ENCODE results near the gene MYL4.
"Not testable (repeated sequence)": the region's sequence is repeated elsewhere in the genome, so short reads cannot be mapped to it uniquely, and the experiment has no call there.

MYL4 gene

DNA sequence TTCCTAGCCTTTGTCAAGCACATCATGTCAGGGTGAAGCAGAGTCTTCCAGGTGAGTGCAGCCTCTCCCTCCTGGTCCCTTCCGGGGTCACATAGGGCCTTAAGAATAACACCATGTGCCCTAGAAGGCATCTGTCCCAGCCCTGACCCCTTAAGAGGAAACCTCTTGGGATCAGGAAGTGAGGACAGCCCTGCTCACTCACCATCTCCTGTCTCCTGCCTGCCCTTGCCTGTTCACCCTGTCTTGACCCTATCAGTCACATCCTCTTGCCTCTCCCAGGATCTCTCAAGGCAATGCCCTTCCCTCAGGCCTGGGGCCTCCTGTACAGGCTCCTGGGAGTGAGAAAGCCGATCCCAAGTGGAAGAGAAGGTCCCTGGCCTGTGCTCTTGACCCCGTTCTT, 13.9 kb downstream of the MYL4 start:
- no peak overlapping the region for H3K27ac ChIP-seq (replicated peaks)
- DNase-seq (ENCODE audit: low read depth in 1 of 2, low spot score in 1 of 2) = no peak
- TF ChIP-seq GABPA (IDR thresholded peaks at IDR 0.05; ENCODE audit: low read depth) (no peak), POLR2AphosphoS5 (IDR thresholded peaks at IDR 0.05; ENCODE audit: low read depth) (no peak), SPI1 (IDR thresholded peaks at IDR 0.05; ENCODE audit: borderline replicate concordance, low read depth) (no peak)
- TF ChIP-seq, protein P1, sequence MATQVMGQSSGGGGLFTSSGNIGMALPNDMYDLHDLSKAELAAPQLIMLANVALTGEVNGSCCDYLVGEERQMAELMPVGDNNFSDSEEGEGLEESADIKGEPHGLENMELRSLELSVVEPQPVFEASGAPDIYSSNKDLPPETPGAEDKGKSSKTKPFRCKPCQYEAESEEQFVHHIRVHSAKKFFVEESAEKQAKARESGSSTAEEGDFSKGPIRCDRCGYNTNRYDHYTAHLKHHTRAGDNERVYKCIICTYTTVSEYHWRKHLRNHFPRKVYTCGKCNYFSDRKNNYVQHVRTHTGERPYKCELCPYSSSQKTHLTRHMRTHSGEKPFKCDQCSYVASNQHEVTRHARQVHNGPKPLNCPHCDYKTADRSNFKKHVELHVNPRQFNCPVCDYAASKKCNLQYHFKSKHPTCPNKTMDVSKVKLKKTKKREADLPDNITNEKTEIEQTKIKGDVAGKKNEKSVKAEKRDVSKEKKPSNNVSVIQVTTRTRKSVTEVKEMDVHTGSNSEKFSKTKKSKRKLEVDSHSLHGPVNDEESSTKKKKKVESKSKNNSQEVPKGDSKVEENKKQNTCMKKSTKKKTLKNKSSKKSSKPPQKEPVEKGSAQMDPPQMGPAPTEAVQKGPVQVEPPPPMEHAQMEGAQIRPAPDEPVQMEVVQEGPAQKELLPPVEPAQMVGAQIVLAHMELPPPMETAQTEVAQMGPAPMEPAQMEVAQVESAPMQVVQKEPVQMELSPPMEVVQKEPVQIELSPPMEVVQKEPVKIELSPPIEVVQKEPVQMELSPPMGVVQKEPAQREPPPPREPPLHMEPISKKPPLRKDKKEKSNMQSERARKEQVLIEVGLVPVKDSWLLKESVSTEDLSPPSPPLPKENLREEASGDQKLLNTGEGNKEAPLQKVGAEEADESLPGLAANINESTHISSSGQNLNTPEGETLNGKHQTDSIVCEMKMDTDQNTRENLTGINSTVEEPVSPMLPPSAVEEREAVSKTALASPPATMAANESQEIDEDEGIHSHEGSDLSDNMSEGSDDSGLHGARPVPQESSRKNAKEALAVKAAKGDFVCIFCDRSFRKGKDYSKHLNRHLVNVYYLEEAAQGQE (IDR thresholded peaks at IDR 0.05; ENCODE audit: insufficient replicate concordance, low read depth) = no peak
- TF ChIP-seq, protein P2, sequence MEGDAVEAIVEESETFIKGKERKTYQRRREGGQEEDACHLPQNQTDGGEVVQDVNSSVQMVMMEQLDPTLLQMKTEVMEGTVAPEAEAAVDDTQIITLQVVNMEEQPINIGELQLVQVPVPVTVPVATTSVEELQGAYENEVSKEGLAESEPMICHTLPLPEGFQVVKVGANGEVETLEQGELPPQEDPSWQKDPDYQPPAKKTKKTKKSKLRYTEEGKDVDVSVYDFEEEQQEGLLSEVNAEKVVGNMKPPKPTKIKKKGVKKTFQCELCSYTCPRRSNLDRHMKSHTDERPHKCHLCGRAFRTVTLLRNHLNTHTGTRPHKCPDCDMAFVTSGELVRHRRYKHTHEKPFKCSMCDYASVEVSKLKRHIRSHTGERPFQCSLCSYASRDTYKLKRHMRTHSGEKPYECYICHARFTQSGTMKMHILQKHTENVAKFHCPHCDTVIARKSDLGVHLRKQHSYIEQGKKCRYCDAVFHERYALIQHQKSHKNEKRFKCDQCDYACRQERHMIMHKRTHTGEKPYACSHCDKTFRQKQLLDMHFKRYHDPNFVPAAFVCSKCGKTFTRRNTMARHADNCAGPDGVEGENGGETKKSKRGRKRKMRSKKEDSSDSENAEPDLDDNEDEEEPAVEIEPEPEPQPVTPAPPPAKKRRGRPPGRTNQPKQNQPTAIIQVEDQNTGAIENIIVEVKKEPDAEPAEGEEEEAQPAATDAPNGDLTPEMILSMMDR (IDR thresholded peaks at IDR 0.05; ENCODE audit: insufficient read depth, low read length) = no peak

DNA sequence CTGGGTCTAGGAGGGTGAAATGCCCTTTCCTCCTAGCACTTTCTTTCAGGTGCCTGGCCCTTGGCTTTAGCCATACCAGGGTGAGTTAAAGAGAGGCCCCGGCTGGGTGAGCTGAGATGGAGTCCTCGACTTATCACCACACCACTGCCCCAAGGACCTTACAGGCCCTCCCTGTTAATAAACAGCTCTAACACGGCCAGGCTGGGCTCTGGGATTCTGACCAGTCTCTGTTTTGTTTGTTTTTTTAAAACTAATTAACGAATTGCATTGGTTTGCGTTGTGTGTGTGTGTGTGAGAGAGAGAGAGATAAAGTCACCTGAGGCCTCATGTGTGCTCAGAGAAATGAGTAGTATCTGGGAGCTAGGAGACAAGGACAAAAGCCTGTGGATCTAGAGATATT, 14.3 kb downstream of the MYL4 start:
- no peaks in the 10 kb centered on the region for H3K27me3 ChIP-seq (ENCODE audit: insufficient read depth, poor library complexity, severe bottlenecking)
- no peak overlapping the region for H3K4me3 ChIP-seq (replicated peaks; ENCODE audit: insufficient read depth, low read length)
- no peak for TF ChIP-seq POLR2AphosphoS5 (IDR thresholded peaks at IDR 0.05; ENCODE audit: low read depth)
- TF ChIP-seq, protein P1 (IDR thresholded peaks at IDR 0.05; ENCODE audit: insufficient replicate concordance, low read depth) = no peak
- TF ChIP-seq SPI1 (IDR thresholded peaks at IDR 0.05; ENCODE audit: borderline replicate concordance, low read depth) = no peak
- TF ChIP-seq, protein P2 (IDR thresholded peaks at IDR 0.05; ENCODE audit: insufficient read depth, low read length) = no peak
- no peak for TF ChIP-seq GABPA (IDR thresholded peaks at IDR 0.05; ENCODE audit: low read depth)
- no peak overlapping the region for H3K27ac ChIP-seq (replicated peaks)
- no peak for DNase-seq (ENCODE audit: low read depth in 1 of 2, low spot score in 1 of 2)

More for the DNA sequence above, 13.9 kb downstream of the MYL4 start:
- H3K27me3 ChIP-seq (ENCODE audit: insufficient read depth, poor library complexity, severe bottlenecking) = no peaks in the 10 kb centered on the region
- no peak overlapping the region for H3K4me3 ChIP-seq (replicated peaks; ENCODE audit: insufficient read depth, low read length)

DNA sequence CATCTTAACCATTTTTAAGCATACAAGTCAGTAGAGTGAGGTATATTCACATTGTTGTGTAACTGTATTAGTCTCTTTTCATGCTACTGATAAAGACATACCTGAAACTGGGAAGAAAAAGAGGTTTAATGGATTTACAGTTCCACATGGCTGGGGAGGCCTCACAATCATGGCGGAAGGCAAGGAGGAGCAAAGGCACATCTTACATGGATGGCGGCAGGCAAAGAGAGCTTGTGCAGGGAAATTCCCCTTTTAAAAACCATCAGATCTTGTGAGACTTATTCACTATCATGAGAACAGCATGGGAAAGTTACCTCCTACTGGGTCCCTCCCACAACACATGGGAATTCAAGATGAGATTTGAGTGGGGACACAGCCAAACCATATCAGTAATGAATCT, 14.9 kb downstream of the MYL4 start:
- not testable (repeated sequence) for H3K27ac ChIP-seq (replicated peaks); DNase-seq (ENCODE audit: low read depth in 1 of 2, low spot score in 1 of 2); H3K27me3 ChIP-seq (ENCODE audit: insufficient read depth, poor library complexity, severe bottlenecking); H3K4me3 ChIP-seq (replicated peaks; ENCODE audit: insufficient read depth, low read length)

DNA sequence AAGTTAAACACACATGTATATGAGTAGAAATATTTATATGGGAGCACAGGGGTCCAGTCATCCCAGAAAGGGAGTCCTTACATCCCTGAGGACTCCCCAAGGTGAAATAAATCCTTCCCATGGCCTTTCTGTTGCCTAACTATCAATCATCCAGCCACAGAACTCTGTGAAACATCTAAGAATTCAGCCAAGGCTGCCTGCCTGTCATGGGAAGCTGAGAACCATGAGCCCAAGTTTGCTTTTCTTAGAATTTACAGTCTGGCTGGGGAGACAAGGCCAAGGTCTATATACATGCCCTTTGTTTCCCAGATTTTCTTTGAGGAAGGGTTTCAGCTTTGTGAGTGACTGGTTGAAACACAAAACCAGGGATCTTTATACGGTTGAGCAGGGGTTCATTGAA, 15.8 kb downstream of the MYL4 start:
- no peaks in the 10 kb centered on the region for H3K27me3 ChIP-seq (ENCODE audit: insufficient read depth, poor library complexity, severe bottlenecking)
- no peak overlapping the region for H3K4me3 ChIP-seq (replicated peaks; ENCODE audit: insufficient read depth, low read length)
- TF ChIP-seq, protein P2 (IDR thresholded peaks at IDR 0.05; ENCODE audit: insufficient read depth, low read length) = no peak
- TF ChIP-seq, protein P1 (IDR thresholded peaks at IDR 0.05; ENCODE audit: insufficient replicate concordance, low read depth) = no peak
- no peak for DNase-seq (ENCODE audit: low read depth in 1 of 2, low spot score in 1 of 2)
- no peak overlapping the region for H3K27ac ChIP-seq (replicated peaks)

Measured in HL-60 (cell line).